Left ventricle myocardium inferior (tissue), 1 donor: ENCODE data around the gene GOLGA6L2. TPM values are rescaled to one million over a fixed set of nuclear protein-coding genes. Genes with fewer than 3 reads are reported as not detected.
"Not testable (repeated sequence)": the region's sequence is repeated elsewhere in the genome, so short reads cannot be mapped to it uniquely, and the experiment has no call there.

Source experiments
- DNase-seq: peaks from one replicate; pipeline ENCODE4 v3.0.0-alpha.2; 2020
- H3K27ac ChIP-seq: fragments of 200-600 bp; replicated peaks from 2 replicates; pipeline ENCODE4 v1.8.0; 2021
- H3K27me3 ChIP-seq: fragments of 200-600 bp; 2 replicates; pipeline ENCODE4 v1.8.0; 2021; ENCODE audit warnings: low read depth
- H3K36me3 ChIP-seq: fragments of 200-600 bp; 2 replicates; pipeline ENCODE4 v1.8.0; 2021
- H3K4me1 ChIP-seq: fragments of 200-600 bp; 2 replicates; pipeline ENCODE4 v1.8.0; 2021
- H3K4me3 ChIP-seq: fragments of 200-600 bp; 2 replicates; pipeline ENCODE4 v1.8.0; 2021; ENCODE audit warnings: mild to moderate bottlenecking, moderate library complexity
- H3K9me3 ChIP-seq: fragments of 200-600 bp; replicated peaks from 2 replicates; pipeline ENCODE4 v1.8.0; 2021
- intact Hi-C: fragments of 100-400 bp; cut with micrococcal nuclease; formaldehyde crosslinking; loops from one replicate; pipeline ENCODE4 v1.11.0; 2022
- total RNA-seq: library from RNA; stranded (reverse); fragmentation: NEBNext Ultra II Directional; extraction: Animal tissue kit (Norgen Biotek cat#: 25700); gene quantifications from one replicate; pipeline ENCODE4 v1.2.1, GENCODE V29; 2021
- TF ChIP-seq, protein P1 (sequence below): fragments of 200-600 bp; IDR thresholded peaks from 2 replicates; pipeline ENCODE4 v1.8.0; 2021; ENCODE audit warnings: antibody characterized with exemption, mild to moderate bottlenecking, borderline replicate concordance
- donor health status: DM: no; HTN: yes; CAD: no; lungs with severe emphysema.

GOLGA6L2 gene
- total RNA-seq, 1 donor from 2014 or later = not detected

- Histone ChIP-seq H3K4me3 (no peak overlapping the region), H3K4me1 (peaks cover 43% of the 10 kb centered on the region), H3K9me3 (peaks cover 10% of the 10 kb centered on the region), H3K36me3 (no peaks in the 10 kb centered on the region), H3K27me3 (peaks cover 4% of the 10 kb centered on the region), H3K27ac (peak overlapping the region; percentile 91)
- intact Hi-C loops = no loop called here
- TF ChIP-seq, protein P1, sequence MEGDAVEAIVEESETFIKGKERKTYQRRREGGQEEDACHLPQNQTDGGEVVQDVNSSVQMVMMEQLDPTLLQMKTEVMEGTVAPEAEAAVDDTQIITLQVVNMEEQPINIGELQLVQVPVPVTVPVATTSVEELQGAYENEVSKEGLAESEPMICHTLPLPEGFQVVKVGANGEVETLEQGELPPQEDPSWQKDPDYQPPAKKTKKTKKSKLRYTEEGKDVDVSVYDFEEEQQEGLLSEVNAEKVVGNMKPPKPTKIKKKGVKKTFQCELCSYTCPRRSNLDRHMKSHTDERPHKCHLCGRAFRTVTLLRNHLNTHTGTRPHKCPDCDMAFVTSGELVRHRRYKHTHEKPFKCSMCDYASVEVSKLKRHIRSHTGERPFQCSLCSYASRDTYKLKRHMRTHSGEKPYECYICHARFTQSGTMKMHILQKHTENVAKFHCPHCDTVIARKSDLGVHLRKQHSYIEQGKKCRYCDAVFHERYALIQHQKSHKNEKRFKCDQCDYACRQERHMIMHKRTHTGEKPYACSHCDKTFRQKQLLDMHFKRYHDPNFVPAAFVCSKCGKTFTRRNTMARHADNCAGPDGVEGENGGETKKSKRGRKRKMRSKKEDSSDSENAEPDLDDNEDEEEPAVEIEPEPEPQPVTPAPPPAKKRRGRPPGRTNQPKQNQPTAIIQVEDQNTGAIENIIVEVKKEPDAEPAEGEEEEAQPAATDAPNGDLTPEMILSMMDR = no peak
- DNase-seq = no peak
These were observed 44.5 kb downstream of the GOLGA6L2 start for GRCh38 chr15:23402544-23402943.

- TF ChIP-seq, protein P1 = no peak
- peaks cover 10% of the 10 kb centered on the region for H3K9me3 ChIP-seq
- no peak for DNase-seq
- H3K4me3 ChIP-seq = no peak overlapping the region
- H3K36me3 ChIP-seq = no peaks in the 10 kb centered on the region
- H3K4me1 ChIP-seq = peaks cover 47% of the 10 kb centered on the region
- peaks cover 4% of the 10 kb centered on the region for H3K27me3 ChIP-seq
- intact Hi-C loops = no loop called here
- H3K27ac ChIP-seq = peak overlapping the region; percentile 91
These were observed 44.9 kb downstream of the GOLGA6L2 start for GRCh38 chr15:23402140-23402539.

DNA sequence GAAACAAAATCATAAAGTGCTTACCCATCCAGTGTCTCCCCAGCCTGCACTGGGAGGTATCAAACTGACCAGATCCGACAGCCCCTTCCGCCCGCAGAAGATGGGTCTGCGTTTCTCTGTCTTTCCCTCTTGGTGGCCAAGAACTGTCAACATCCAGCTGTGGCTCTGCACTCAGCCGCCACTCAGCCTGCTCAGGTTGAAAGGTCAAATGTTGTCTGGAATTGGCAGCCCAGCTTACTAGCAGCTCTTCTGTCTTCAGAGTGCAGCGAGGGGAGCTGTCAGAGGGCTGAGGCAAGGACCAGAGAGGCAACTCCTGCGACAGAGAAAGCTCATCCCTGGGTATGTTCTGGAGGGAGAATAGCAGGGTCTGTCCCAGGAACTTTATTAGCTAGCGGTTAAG, 45.4 kb downstream of the GOLGA6L2 start:
- peak overlapping the region; percentile 91 for H3K27ac ChIP-seq
- peaks cover 47% of the 10 kb centered on the region for H3K4me1 ChIP-seq
- H3K4me3 ChIP-seq = no peak overlapping the region
- TF ChIP-seq, protein P1 = no peak
- peaks cover 10% of the 10 kb centered on the region for H3K9me3 ChIP-seq
- no peak for DNase-seq
- H3K27me3 ChIP-seq = peaks cover 4% of the 10 kb centered on the region
- H3K36me3 ChIP-seq = no peaks in the 10 kb centered on the region
- intact Hi-C loops = no loop called here

GRCh38 chr15:23399207-23399606, 47.8 kb downstream of the GOLGA6L2 start:
- Histone ChIP-seq H3K4me1 (peaks cover 43% of the 10 kb centered on the region), H3K27ac (peak overlapping the region; percentile 87)
- H3K27me3 ChIP-seq, H3K36me3 ChIP-seq, intact Hi-C loops, H3K4me3 ChIP-seq, H3K9me3 ChIP-seq: not testable (repeated sequence)
- peak; percentile 65 for DNase-seq

DNA sequence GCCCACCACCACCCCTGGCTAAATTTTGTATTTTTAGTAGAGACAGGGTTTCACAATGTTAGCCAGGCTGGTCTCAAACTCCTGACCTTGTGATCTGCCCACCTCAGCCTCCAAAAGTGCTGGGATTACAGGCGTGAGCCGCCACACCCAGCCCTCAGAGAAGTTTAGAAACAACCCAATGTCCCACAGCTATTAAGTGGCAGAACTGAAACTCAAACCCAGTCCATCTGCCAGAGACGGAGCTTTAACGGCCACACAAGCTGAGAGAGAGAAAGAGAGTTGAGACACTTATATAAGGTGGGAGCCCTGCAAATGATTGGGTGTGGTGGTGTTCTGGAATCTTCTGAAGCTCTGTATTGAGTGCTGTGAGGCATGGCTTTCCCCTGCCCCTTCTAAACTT, 48.7 kb downstream of the GOLGA6L2 start:
- Histone ChIP-seq H3K4me1 (peaks cover 43% of the 10 kb centered on the region), H3K27ac (peak overlapping the region; percentile 87)
- H3K36me3 ChIP-seq, H3K9me3 ChIP-seq, intact Hi-C loops, H3K27me3 ChIP-seq, DNase-seq, H3K4me3 ChIP-seq: not testable (repeated sequence)

DNA sequence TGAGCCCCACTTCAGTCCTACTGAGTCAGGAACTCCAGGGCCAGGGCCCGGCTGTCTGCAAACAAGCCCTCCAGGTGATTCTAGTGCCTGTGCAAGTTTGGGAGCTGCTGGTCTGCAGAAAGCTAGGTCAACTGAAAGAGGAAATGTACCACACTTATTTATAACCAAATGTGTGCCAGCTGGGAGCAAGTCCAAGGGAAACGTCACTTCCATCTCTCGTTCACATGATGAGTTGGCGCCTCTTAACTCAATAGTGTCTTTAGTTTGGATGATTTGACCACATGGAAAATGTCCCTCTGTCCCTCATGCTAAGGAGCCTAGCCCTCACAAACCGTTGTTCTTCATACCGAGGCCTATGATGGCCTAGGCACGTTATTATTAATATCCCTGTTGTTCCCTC, 49.3 kb downstream of the GOLGA6L2 start:
- Histone ChIP-seq H3K27me3 (peaks cover 4% of the 10 kb centered on the region), H3K4me3 (no peak overlapping the region), H3K27ac (peak overlapping the region; percentile 87), H3K36me3 (no peaks in the 10 kb centered on the region), H3K4me1 (peaks cover 38% of the 10 kb centered on the region), H3K9me3 (no peaks in the 10 kb centered on the region)
- peak; percentile 48 for DNase-seq
- intact Hi-C loops = no loop called here
- TF ChIP-seq, protein P1 = no peak

DNA sequence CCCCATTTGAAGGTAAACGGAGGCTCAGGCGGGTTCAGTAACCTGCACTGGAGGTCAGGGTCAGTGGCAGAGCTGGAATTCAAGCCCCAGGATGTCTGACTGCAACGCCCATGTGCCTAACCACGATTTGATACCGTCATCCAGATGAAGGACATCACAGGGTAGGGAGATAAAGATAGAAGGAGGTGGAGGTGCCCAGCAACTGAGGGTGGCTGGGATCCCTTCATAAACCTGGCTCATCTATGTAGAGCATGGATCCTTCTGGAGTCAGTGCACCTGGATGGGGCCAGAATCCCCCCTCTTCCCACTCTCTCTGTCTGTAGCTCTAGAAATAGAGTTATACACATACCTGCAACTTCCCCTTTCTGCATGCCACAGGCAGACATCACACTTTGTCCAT, 51.2 kb downstream of the GOLGA6L2 start:
- intact Hi-C loops = no loop called here

More for the DNA sequence above, 51.2 kb downstream of the GOLGA6L2 start:
- no peaks in the 10 kb centered on the region for H3K9me3 ChIP-seq
- no peak for DNase-seq
- H3K4me3 ChIP-seq = no peak overlapping the region
- H3K27ac ChIP-seq = no peak overlapping the region
- TF ChIP-seq, protein P1 = no peak
- no peaks in the 10 kb centered on the region for H3K36me3 ChIP-seq
- H3K27me3 ChIP-seq = peaks cover 4% of the 10 kb centered on the region
- H3K4me1 ChIP-seq = peaks cover 24% of the 10 kb centered on the region
